Endothelial cell of umbilical vein (primary cell): ENCODE data around the gene GUCA2A. TPM values are rescaled to one million over a fixed set of nuclear protein-coding genes. Genes with fewer than 3 reads are reported as not detected.

Experiments used
- BruUV-seq: library from RNA; stranded (reverse); fragments of 400-500 nt; replicated peaks from 2 replicates; lab custom pipeline; 2021; lab: Mats Ljungman, UMichigan
- CTCF ChIA-PET: fragments of 300-600, 350-600 bp; sonication (Branson Sonifier 250); formaldehyde crosslinking; loops from one replicate; lab custom pipeline; 2021; ENCODE audit warnings: antibody characterized with exemption, inconsistent platforms; lab: Charles Lee
- POLR2A ChIA-PET: fragments of 300-600, 350-600 bp; sonication (Branson Sonifier 250); formaldehyde crosslinking; loops from one replicate; lab custom pipeline; 2021; ENCODE audit warnings: antibody characterized with exemption, inconsistent platforms; lab: Charles Lee
- DNase-seq: peaks from one replicate; pipeline ENCODE4 v3.0.0-alpha.2; 2011; ENCODE audit warnings: low read depth, low spot score
- FAIRE-seq: peaks from 2 replicates; lab custom pipeline; 2011; peaks lifted over from hg19 to GRCh38; lab: Jason Lieb, UNC
- H2AFZ ChIP-seq: 2 replicates; pipeline ENCODE4 v1.6.0; 2012; ENCODE audit warnings: low read depth, low read length, control low read depth, inconsistent platforms
- H3K27ac ChIP-seq: 2 replicates; pipeline ENCODE4 v1.5.1; 2011; ENCODE audit warnings: low read depth, mild to moderate bottlenecking, control low read depth, low read length, moderate library complexity; ENCODE audit not compliant: insufficient read depth
- H3K27me3 ChIP-seq, 2 experiments: 2 replicates each; pipeline versions ENCODE4 v1.6.0 to v1.6.1; 2011; ENCODE audit warnings: low read length in 2 of 2, mixed read lengths in 1 of 2; ENCODE audit not compliant: control insufficient read depth in 2 of 2, insufficient read depth in 2 of 2
- H3K36me3 ChIP-seq, 2 experiments: 2 replicates in 1 of 2; 3 replicates in 1 of 2; pipeline ENCODE4 v1.5.1; 2011; ENCODE audit warnings: low read length in 2 of 2, mild to moderate bottlenecking in 1 of 2, moderate library complexity in 1 of 2; ENCODE audit not compliant: control insufficient read depth in 2 of 2, insufficient read depth in 2 of 2; ENCODE audit errors: extremely low read depth in 1 of 2
- H3K4me1 ChIP-seq: 3 replicates; pipeline ENCODE4 v1.5.1; 2011; ENCODE audit warnings: mild to moderate bottlenecking, low read length; ENCODE audit not compliant: control insufficient read depth, insufficient read depth; ENCODE audit errors: extremely low read depth
- H3K4me2 ChIP-seq: 2 replicates; pipeline ENCODE4 v1.6.1; 2011; ENCODE audit warnings: low read length, control low read depth, mixed read lengths; ENCODE audit not compliant: insufficient read depth
- H3K4me3 ChIP-seq, 3 experiments: fragments of 200-600 bp in 1 of 3; sonication (generic), shearing (Covaris generic) in 1 of 3; replicated peaks in 1 of 3; 2 replicates each; pipeline ENCODE4 v1.5.1; 2011 to 2016; ENCODE audit warnings: control low read depth in 3 of 3, low read length in 3 of 3, mild to moderate bottlenecking in 2 of 3, inconsistent platforms in 1 of 3, low read depth in 1 of 3, moderate library complexity in 1 of 3; ENCODE audit not compliant: insufficient read depth in 1 of 3
- H3K79me2 ChIP-seq: 2 replicates; pipeline ENCODE4 v1.6.0; 2012; ENCODE audit warnings: low read length, inconsistent platforms; ENCODE audit not compliant: control insufficient read depth, insufficient read depth
- H3K9ac ChIP-seq: replicated peaks from 2 replicates; pipeline ENCODE3; 2011; ENCODE audit warnings: low read length, control low read depth; ENCODE audit not compliant: insufficient read depth; ENCODE audit errors: extremely low read depth
- H3K9me1 ChIP-seq: replicated peaks from 3 replicates; pipeline ENCODE4 v1.6.0; 2011; ENCODE audit warnings: mild to moderate bottlenecking, low read length; ENCODE audit not compliant: control insufficient read depth, insufficient read depth; ENCODE audit errors: extremely low read depth
- H3K9me3 ChIP-seq: replicated peaks from 2 replicates; pipeline ENCODE4 v1.5.1; 2012; ENCODE audit warnings: low read length, inconsistent platforms; ENCODE audit not compliant: control insufficient read depth, insufficient read depth
- H4K20me1 ChIP-seq: replicated peaks from 2 replicates; pipeline ENCODE3; 2011; ENCODE audit warnings: mild to moderate bottlenecking, low read length; ENCODE audit not compliant: control insufficient read depth, insufficient read depth; ENCODE audit errors: extremely low read depth
- EZH2 ChIP-seq: IDR thresholded peaks from 2 replicates; pipeline ENCODE4 v1.6.1; 2012; ENCODE audit warnings: borderline replicate concordance, low read depth, mild to moderate bottlenecking, moderate library complexity, low read length, inconsistent platforms; ENCODE audit not compliant: severe bottlenecking
- FOS ChIP-seq: IDR thresholded peaks from 2 replicates; pipeline ENCODE4 v1.6.1; 2011; ENCODE audit warnings: mild to moderate bottlenecking, low read length, moderate library complexity, borderline replicate concordance; ENCODE audit not compliant: insufficient read depth
- GATA2 ChIP-seq: IDR thresholded peaks from 2 replicates; pipeline ENCODE4 v1.7.0; 2011; ENCODE audit warnings: low read depth, mild to moderate bottlenecking, moderate library complexity, mixed read lengths, low read length; ENCODE audit not compliant: insufficient read length, insufficient read depth
- JUN ChIP-seq: IDR thresholded peaks from 2 replicates; pipeline ENCODE4 v1.6.1; 2011; ENCODE audit warnings: borderline replicate concordance, low read depth; ENCODE audit not compliant: insufficient read length, insufficient read depth
- MYC ChIP-seq: IDR thresholded peaks from one replicate; pipeline ENCODE4 v1.6.1; 2011; ENCODE audit warnings: mild to moderate bottlenecking, low read depth, low read length
- POLR2A ChIP-seq: IDR thresholded peaks from 2 replicates; pipeline ENCODE4 v1.6.1; 2012; ENCODE audit warnings: low read depth, mild to moderate bottlenecking, control low read depth, low read length
- POLR2AphosphoS5 ChIP-seq: IDR thresholded peaks from 2 replicates; pipeline ENCODE4 v1.6.1; 2012; ENCODE audit warnings: low read depth, mild to moderate bottlenecking, control low read depth, low read length, moderate library complexity; ENCODE audit not compliant: insufficient read depth
- dilution Hi-C: fragments of 300-500 bp; cut with MboI; formaldehyde crosslinking; loops from one replicate; pipeline ENCODE4 v1.15.0; 2019; ENCODE audit warnings: low sequenced_read_pairs; ENCODE audit not compliant: extremely low pct_ligation_motif_present
- intact Hi-C: fragments of 100-400 bp; cut with micrococcal nuclease; formaldehyde crosslinking; loops from one replicate; pipeline ENCODE4 v1.10.0; 2022
- polyA plus RNA-seq, 4 experiments: library from polyadenylated mRNA; depleted of rRNA in 3 of 4; stranded (reverse) in 3 of 4; unstranded in 1 of 4; fragments of >200 nt; gene quantifications; 2 replicates each; pipeline versions ENCODE4 v1.2.1 to v1.2.3, GENCODE V29; 2011 to 2012; ENCODE audit warnings: missing spikeins in 1 of 4
- total RNA-seq: library from RNA; stranded (reverse); gene quantifications from 2 replicates; pipeline ENCODE4 v1.2.3, GENCODE V29; 2021
- TF ChIP-seq, protein P1 (sequence below): IDR thresholded peaks from 2 replicates; pipeline ENCODE4 v1.6.1; 2011; ENCODE audit not compliant: insufficient read depth, insufficient read length
- TF ChIP-seq, protein P2 (sequence below), 2 donors: IDR thresholded peaks; 1 replicate in 1 of 2; 2 replicates in 1 of 2; pipeline ENCODE4 v1.5.1; 2011; ENCODE audit warnings: low read length in 2 of 2, mild to moderate bottlenecking in 2 of 2, moderate library complexity in 2 of 2, control low read depth in 1 of 2, inconsistent platforms in 1 of 2, low read depth in 1 of 2; ENCODE audit not compliant: insufficient read depth in 1 of 2; ENCODE audit errors: extremely low read depth in 1 of 2

GUCA2A gene
- total and polyA plus RNA-seq, 2 donors (not counting 3 experiments of a cell fraction or from before 2014, with no cell fraction given): not detected

DNA sequence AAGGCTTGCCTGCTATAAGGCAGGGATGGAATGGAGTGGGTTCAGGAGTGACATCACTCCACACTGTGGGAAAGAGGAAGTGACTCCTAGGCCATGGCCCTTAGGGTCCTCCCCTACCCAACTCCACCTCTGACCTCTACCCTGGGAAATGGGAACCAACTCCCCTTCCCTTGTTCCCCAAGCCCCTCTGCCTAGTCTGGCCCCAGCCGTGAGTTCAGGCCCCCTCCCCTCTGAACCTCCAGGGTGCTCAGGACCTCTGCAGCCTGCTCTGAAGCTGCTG is 3.8 kb upstream of the GUCA2A start:
- H4K20me1 ChIP-seq: no peaks in the 10 kb centered on the region
- DNase-seq (no peak), FAIRE-seq (no peak)
- no peaks in the 10 kb centered on the region for H3K36me3 ChIP-seq
- TF ChIP-seq, protein P1, sequence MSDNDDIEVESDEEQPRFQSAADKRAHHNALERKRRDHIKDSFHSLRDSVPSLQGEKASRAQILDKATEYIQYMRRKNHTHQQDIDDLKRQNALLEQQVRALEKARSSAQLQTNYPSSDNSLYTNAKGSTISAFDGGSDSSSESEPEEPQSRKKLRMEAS: no peak
- no peak for TF ChIP-seq FOS
- TF ChIP-seq, protein P2, sequence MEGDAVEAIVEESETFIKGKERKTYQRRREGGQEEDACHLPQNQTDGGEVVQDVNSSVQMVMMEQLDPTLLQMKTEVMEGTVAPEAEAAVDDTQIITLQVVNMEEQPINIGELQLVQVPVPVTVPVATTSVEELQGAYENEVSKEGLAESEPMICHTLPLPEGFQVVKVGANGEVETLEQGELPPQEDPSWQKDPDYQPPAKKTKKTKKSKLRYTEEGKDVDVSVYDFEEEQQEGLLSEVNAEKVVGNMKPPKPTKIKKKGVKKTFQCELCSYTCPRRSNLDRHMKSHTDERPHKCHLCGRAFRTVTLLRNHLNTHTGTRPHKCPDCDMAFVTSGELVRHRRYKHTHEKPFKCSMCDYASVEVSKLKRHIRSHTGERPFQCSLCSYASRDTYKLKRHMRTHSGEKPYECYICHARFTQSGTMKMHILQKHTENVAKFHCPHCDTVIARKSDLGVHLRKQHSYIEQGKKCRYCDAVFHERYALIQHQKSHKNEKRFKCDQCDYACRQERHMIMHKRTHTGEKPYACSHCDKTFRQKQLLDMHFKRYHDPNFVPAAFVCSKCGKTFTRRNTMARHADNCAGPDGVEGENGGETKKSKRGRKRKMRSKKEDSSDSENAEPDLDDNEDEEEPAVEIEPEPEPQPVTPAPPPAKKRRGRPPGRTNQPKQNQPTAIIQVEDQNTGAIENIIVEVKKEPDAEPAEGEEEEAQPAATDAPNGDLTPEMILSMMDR (IDR thresholded peaks at IDR 0.05; ENCODE audit: extremely low read depth in 1 of 2, insufficient read depth in 1 of 2, low read depth in 1 of 2, low read length in 2 of 2): no peak
- no peak for TF ChIP-seq GATA2
- no peak for TF ChIP-seq MYC
- TF ChIP-seq JUN: no peak
- no peak for TF ChIP-seq POLR2AphosphoS5
- no peak for TF ChIP-seq POLR2A
- no peak for TF ChIP-seq EZH2
- no peak overlapping the region for H3K4me2 ChIP-seq
- no peak overlapping the region for H2AFZ ChIP-seq
- H3K27ac ChIP-seq: no peak overlapping the region
- H3K27me3 ChIP-seq: no peaks in the 10 kb centered on the region
- H3K9me1 ChIP-seq: no peaks in the 10 kb centered on the region
- dilution Hi-C loops: no loop called here
- CTCF ChIA-PET: interaction anchor here (1.1 to 1.3 kb wide), 2 partner anchors 356 to 594 kb away, joined by 3 to 4 read pairs; no protein-coding TSS in a partner anchor
- no peak overlapping the region for H3K9ac ChIP-seq
- H3K4me1 ChIP-seq: peaks cover 9% of the 10 kb centered on the region
- H3K4me3 ChIP-seq: no peak overlapping the region
- H3K9me3 ChIP-seq: no peaks in the 10 kb centered on the region
- intact Hi-C loops: no loop called here
- H3K79me2 ChIP-seq: no peaks in the 10 kb centered on the region
- POLR2A ChIA-PET: no interaction called here
- no TSS peak for BruUV-seq
